ENCODE measurements around the gene PATZ1. TPM values are rescaled to one million over a fixed set of nuclear protein-coding genes. Genes with fewer than 3 reads are reported as not detected.
"Not testable (repeated sequence)": the region's sequence is repeated elsewhere in the genome, so short reads cannot be mapped to it uniquely, and the experiment has no call there.

The PATZ1 gene
- 10 to 100 TPM; 31.5 to 39.2 (median 37.3) TPM for total RNA-seq
- 25.6 TPM for total RNA-seq (2013)

DNA sequence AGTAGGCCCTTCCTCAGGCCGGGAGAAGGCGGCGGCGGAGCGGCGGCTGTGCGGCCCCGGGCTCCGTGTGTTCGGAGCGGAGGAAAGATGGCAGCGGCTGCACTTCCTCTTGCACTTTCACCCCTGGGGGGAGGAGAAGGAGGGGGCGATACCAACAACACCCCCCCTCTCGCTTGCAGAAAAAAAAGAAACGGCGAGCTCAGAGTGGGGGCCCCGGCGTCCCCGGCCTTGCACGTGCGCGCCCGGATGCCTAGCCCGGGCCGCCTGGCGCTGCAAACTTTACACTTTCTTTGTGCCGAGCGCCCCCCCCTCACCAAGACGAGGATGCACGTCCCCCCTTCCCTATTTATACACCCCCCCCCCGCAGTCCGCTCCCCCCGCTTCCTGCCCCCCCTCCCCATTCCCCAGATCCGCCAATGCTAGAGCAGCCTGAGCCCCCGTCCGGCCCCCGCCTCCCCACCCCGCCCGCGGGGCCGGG is at the start of gene PATZ1:
TSS of gene PATZ1 (minus strand) at position 92 of the 478 bp plus-strand sequence. CDS start 744 bp downstream, outside the sequence.
- H3K9me3 Mint-ChIP-seq = no peaks in the 10 kb centered on the region
- TF ChIP-seq CTCF (IDR thresholded peaks at IDR 0.05) = no peak
- Histone ChIP-seq H3K9me3 (ENCODE audit: control insufficient read depth, insufficient read depth, low read length) (no peaks in the 10 kb centered on the region), H3K36me3 (ENCODE audit: control insufficient read depth, insufficient read depth, low read length) (peaks cover 20% of the 10 kb centered on the region), H3K27ac (ENCODE audit: low read length) (peak within 1 kb of the TSS; percentile 58), H3K27me3 (ENCODE audit: control insufficient read depth, insufficient read depth, low read length) (no peaks in the 10 kb centered on the region), H3K4me1 (ENCODE audit: control insufficient read depth, insufficient read depth, low read length) (peaks cover 55% of the 10 kb centered on the region), H3K4me3 (ENCODE audit: low read length) (peak within 1 kb of the TSS; percentile 72)
- peak within 1 kb of the TSS; percentile 76 to 82 for H3K27ac Mint-ChIP-seq
- H3K4me1 Mint-ChIP-seq = peaks cover 41 to 44% of the 10 kb centered on the region in 2 donors
- intact Hi-C loops (cut with micrococcal nuclease) = loop anchor here (1.0 to 10.0 kb wide), 3 partner anchors 53 to 149 kb away; partner anchors contain the start of genes DRG1 and SFI1
- DNase-seq (peak; percentile 65 to 93), ATAC-seq (peak; percentile 72 to 87 (median 74))
- H3K27me3 Mint-ChIP-seq (ENCODE audit: low read depth in 2 of 2) = no peaks in the 10 kb centered on the region
- H3K4me3 Mint-ChIP-seq = peak within 1 kb of the TSS; percentile 88
- WGBS (ENCODE audit: insufficient coverage) = 0% methylated on average over 18 of the region's 41 CpGs
- H3K36me3 Mint-ChIP-seq = no peaks in the 10 kb centered on the region

- Mint-ChIP-seq H3K36me3 (no peaks in the 10 kb centered on the region), H3K4me1 (no peaks in the 10 kb centered on the region), H3K27me3 (ENCODE audit: low read depth in 2 of 2) (no peaks in the 10 kb centered on the region), H3K4me3 (no peak overlapping the region), H3K9me3 (no peaks in the 10 kb centered on the region), H3K27ac (no peak overlapping the region)
- ATAC-seq (no peak), DNase-seq (no peak)
- Histone ChIP-seq H3K27ac (ENCODE audit: low read length) (no peak overlapping the region), H3K27me3 (ENCODE audit: control insufficient read depth, insufficient read depth, low read length) (no peaks in the 10 kb centered on the region), H3K4me1 (ENCODE audit: control insufficient read depth, insufficient read depth, low read length) (peaks cover 4% of the 10 kb centered on the region), H3K36me3 (ENCODE audit: control insufficient read depth, insufficient read depth, low read length) (no peaks in the 10 kb centered on the region), H3K9me3 (ENCODE audit: control insufficient read depth, insufficient read depth, low read length) (peaks cover 3% of the 10 kb centered on the region), H3K4me3 (ENCODE audit: low read length) (no peak overlapping the region)
- intact Hi-C loops (cut with micrococcal nuclease) = no loop called here
- WGBS (ENCODE audit: insufficient coverage) = 75% methylated on average over 3 of the region's 3 CpGs
- TF ChIP-seq CTCF (IDR thresholded peaks at IDR 0.05) = no peak
These were observed 48.2 kb upstream of the PATZ1 start for GRCh38 chr22:31394326-31394725.

GRCh38 chr22:31393893-31394292 is 47.7 kb upstream of the PATZ1 start:
- Mint-ChIP-seq H3K9me3 (no peaks in the 10 kb centered on the region), H3K4me1 (no peaks in the 10 kb centered on the region), H3K4me3 (no peak overlapping the region), H3K27ac (no peak overlapping the region), H3K27me3 (ENCODE audit: low read depth in 2 of 2) (no peaks in the 10 kb centered on the region), H3K36me3 (no peaks in the 10 kb centered on the region)
- no peak overlapping the region for H3K4me3 ChIP-seq (ENCODE audit: low read length)
- intact Hi-C loops (cut with micrococcal nuclease) = no loop called here
- no peaks in the 10 kb centered on the region for H3K36me3 ChIP-seq (ENCODE audit: control insufficient read depth, insufficient read depth, low read length)
- H3K9me3 ChIP-seq (ENCODE audit: control insufficient read depth, insufficient read depth, low read length) = peaks cover 3% of the 10 kb centered on the region
- DNase-seq (no peak), ATAC-seq (no peak)
- H3K4me1 ChIP-seq (ENCODE audit: control insufficient read depth, insufficient read depth, low read length) = peaks cover 1% of the 10 kb centered on the region
- H3K27me3 ChIP-seq (ENCODE audit: control insufficient read depth, insufficient read depth, low read length) = no peaks in the 10 kb centered on the region
- TF ChIP-seq CTCF (IDR thresholded peaks at IDR 0.05) = no peak
- no peak overlapping the region for H3K27ac ChIP-seq (ENCODE audit: low read length)
- WGBS (ENCODE audit: insufficient coverage) = 98% methylated on average over 2 of the region's 2 CpGs

DNA sequence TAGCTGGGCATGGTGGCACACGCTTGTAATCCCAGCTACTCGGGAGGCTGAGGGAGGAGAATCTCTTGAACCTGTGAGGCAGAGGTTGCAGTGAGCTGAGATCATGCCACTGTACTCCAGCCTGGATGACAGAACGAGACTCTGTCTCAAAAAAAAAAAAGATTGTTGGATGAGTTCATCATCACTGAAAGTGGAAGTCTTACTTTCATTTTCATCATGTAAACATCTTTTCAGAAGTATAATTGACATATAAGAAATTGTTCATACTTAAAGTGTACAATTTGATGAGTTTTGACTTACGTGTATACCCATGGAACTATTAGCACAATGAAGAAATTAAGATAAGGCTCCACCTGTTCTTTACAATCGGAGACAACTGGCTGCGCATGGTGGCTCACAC is 32.5 kb upstream of the PATZ1 start:
- DNase-seq; H3K27ac ChIP-seq (ENCODE audit: low read length); H3K27ac Mint-ChIP-seq; H3K27me3 Mint-ChIP-seq (ENCODE audit: low read depth in 2 of 2); ATAC-seq; H3K36me3 ChIP-seq (ENCODE audit: control insufficient read depth, insufficient read depth, low read length); H3K36me3 Mint-ChIP-seq; H3K4me1 ChIP-seq (ENCODE audit: control insufficient read depth, insufficient read depth, low read length); H3K27me3 ChIP-seq (ENCODE audit: control insufficient read depth, insufficient read depth, low read length); H3K4me3 ChIP-seq (ENCODE audit: low read length); H3K9me3 ChIP-seq (ENCODE audit: control insufficient read depth, insufficient read depth, low read length); H3K4me3 Mint-ChIP-seq; H3K4me1 Mint-ChIP-seq; intact Hi-C loops (cut with micrococcal nuclease); H3K9me3 Mint-ChIP-seq: not testable (repeated sequence)
- WGBS (ENCODE audit: insufficient coverage) = 83% methylated on average over 6 of the region's 6 CpGs
